Measurements from ENCODE around the gene UNK.

The UNK gene

GRCh38 chr17:75817571-75817970, 33.0 kb downstream of the UNK start:
- ChIA-PET POLR2A (interaction anchor here (1.0 to 1.6 kb wide), 3 partner anchors 8 to 38 kb away, joined by 3 to 8 read pairs (median 3); a partner anchor contains a TSS), CTCF (interaction anchor here (0.5 to 2.2 kb wide), 2 partner anchors 10 to 192 kb away, joined by 3 to 4 read pairs; no protein-coding TSS in a partner anchor)
- DNase-seq (ENCODE audit: extremely low spot score), result no peak
- TF ChIP-seq LEF1 (IDR thresholded peaks at IDR 0.05; ENCODE audit: borderline replicate concordance) (no peak), ARNT (IDR thresholded peaks at IDR 0.05) (no peak), NFRKB (IDR thresholded peaks at IDR 0.05) (no peak), L3MBTL2 (conservative IDR thresholded peaks at IDR 0.05) (no peak), FOXK2 (IDR thresholded peaks at IDR 0.05) (no peak), SUZ12 (IDR thresholded peaks at IDR 0.05) (no peak), HDGF (IDR thresholded peaks at IDR 0.05; ENCODE audit: borderline replicate concordance) (no peak), ZNF384 (IDR thresholded peaks at IDR 0.05) (no peak), FOXA1 (IDR thresholded peaks at IDR 0.05) (no peak), CTBP1 (IDR thresholded peaks at IDR 0.05; ENCODE audit: borderline replicate concordance) (no peak), FOXM1 (IDR thresholded peaks at IDR 0.05; ENCODE audit: borderline replicate concordance) (no peak), ELF4 (IDR thresholded peaks at IDR 0.05) (no peak)

DNA sequence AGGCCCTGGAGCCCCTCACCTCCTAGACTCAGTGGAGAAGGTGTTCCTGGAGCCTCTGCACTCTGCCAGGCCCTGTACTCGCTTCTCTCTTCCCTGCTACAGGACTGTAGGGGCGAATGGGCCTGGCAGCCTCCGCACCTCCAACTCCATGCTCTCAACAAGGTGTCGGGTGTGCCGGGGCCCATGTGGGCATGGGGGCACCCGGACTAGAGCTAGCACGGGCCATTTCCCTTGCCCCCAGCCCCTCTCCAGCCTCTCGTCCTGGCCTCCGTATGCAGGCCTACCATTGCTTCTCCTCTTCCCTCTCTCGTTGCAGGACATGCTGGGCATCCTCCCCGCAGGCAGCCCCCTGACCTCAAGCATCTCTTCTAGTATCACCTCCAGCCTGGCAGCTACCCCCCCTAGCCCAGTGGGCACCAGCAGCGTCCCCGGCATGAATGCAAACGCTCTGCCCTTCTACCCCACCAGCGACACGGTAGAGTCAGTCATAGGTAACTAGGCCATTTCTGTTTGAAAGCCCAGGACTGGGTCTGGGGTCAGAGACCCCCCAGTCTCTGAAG, 33.8 kb downstream of the UNK start:
- no peak for TF ChIP-seq ARNT (IDR thresholded peaks at IDR 0.05)
- no peak for TF ChIP-seq FOXA1 (IDR thresholded peaks at IDR 0.05)
- TF ChIP-seq SP1 (IDR thresholded peaks at IDR 0.05), result no peak
- no peak for TF ChIP-seq CTBP1 (IDR thresholded peaks at IDR 0.05; ENCODE audit: borderline replicate concordance)
- no peak for TF ChIP-seq FOXK2 (IDR thresholded peaks at IDR 0.05)
- no peak for TF ChIP-seq L3MBTL2 (conservative IDR thresholded peaks at IDR 0.05)
- no peak for TF ChIP-seq NFRKB (IDR thresholded peaks at IDR 0.05)
- TF ChIP-seq ELF4 (IDR thresholded peaks at IDR 0.05), result no peak
- no peak for TF ChIP-seq PKNOX1 (IDR thresholded peaks at IDR 0.05)
- TF ChIP-seq BHLHE40 (IDR thresholded peaks at IDR 0.05; ENCODE audit: borderline replicate concordance), result no peak
- no peak for TF ChIP-seq FOXM1 (IDR thresholded peaks at IDR 0.05; ENCODE audit: borderline replicate concordance)
- no peak for TF ChIP-seq ZNF384 (IDR thresholded peaks at IDR 0.05)
- no peak for TF ChIP-seq SUZ12 (IDR thresholded peaks at IDR 0.05)
- no peak for TF ChIP-seq HDGF (IDR thresholded peaks at IDR 0.05; ENCODE audit: borderline replicate concordance)
- ChIA-PET POLR2A (interaction anchor here (1.6 kb wide), 1 partner anchor 39 kb away, joined by 8 read pairs; a partner anchor contains a TSS), CTCF (interaction anchor here (2.2 kb wide), 1 partner anchor 9 kb away, joined by 4 read pairs; no protein-coding TSS in a partner anchor)
- no peak for DNase-seq (ENCODE audit: extremely low spot score)

GRCh38 chr17:75819116-75819515, 34.5 kb downstream of the UNK start:
- no peak for DNase-seq (ENCODE audit: extremely low spot score)
- CTCF ChIA-PET, result interaction anchor here (2.2 kb wide), 1 partner anchor 8 kb away, joined by 4 read pairs; no protein-coding TSS in a partner anchor
- no peak for TF ChIP-seq NFRKB (IDR thresholded peaks at IDR 0.05)
- TF ChIP-seq SP1 (IDR thresholded peaks at IDR 0.05), result no peak
- no peak for TF ChIP-seq FOXA1 (IDR thresholded peaks at IDR 0.05)
- TF ChIP-seq BHLHE40 (IDR thresholded peaks at IDR 0.05; ENCODE audit: borderline replicate concordance), result no peak
- TF ChIP-seq ARNT (IDR thresholded peaks at IDR 0.05), result no peak
- TF ChIP-seq LEF1 (IDR thresholded peaks at IDR 0.05; ENCODE audit: borderline replicate concordance), result no peak
- TF ChIP-seq TARDBP (IDR thresholded peaks at IDR 0.05), result no peak
- TF ChIP-seq FOXM1 (IDR thresholded peaks at IDR 0.05; ENCODE audit: borderline replicate concordance), result no peak
- no peak for TF ChIP-seq ELF4 (IDR thresholded peaks at IDR 0.05)
- no peak for TF ChIP-seq FOXK2 (IDR thresholded peaks at IDR 0.05)
- TF ChIP-seq ZNF384 (IDR thresholded peaks at IDR 0.05), result no peak
- no peak for TF ChIP-seq SUZ12 (IDR thresholded peaks at IDR 0.05)
- TF ChIP-seq PKNOX1 (IDR thresholded peaks at IDR 0.05), result no peak
- TF ChIP-seq CTBP1 (IDR thresholded peaks at IDR 0.05; ENCODE audit: borderline replicate concordance), result no peak
- TF ChIP-seq HDGF (IDR thresholded peaks at IDR 0.05; ENCODE audit: borderline replicate concordance), result no peak
- POLR2A ChIA-PET, result interaction anchor here (0.6 to 1.8 kb wide), 3 partner anchors 39 to 64 kb away, joined by 3 to 8 read pairs (median 7); a partner anchor contains a TSS

- ChIA-PET CTCF (interaction anchor here (2.2 kb wide), 1 partner anchor 8 kb away, joined by 4 read pairs; no protein-coding TSS in a partner anchor), POLR2A (interaction anchor here (0.6 to 1.8 kb wide), 2 partner anchors 40 to 63 kb away, joined by 3 to 7 read pairs; no protein-coding TSS in a partner anchor)
- TF ChIP-seq ELF4 (IDR thresholded peaks at IDR 0.05) (no peak), TARDBP (IDR thresholded peaks at IDR 0.05) (no peak)
- DNase-seq (ENCODE audit: extremely low spot score), result no peak
These were observed 35.1 kb downstream of the UNK start for GRCh38 chr17:75819678-75820077.

GRCh38 chr17:75820094-75821080, 35.8 kb downstream of the UNK start:
- ChIA-PET POLR2A (interaction anchor here (1.8 kb wide), 1 partner anchor 40 kb away, joined by 7 read pairs; no protein-coding TSS in a partner anchor), CTCF (no interaction called here)
- no peak for DNase-seq (ENCODE audit: extremely low spot score)
- TF ChIP-seq L3MBTL2 (conservative IDR thresholded peaks at IDR 0.05) (no peak), ARNT (IDR thresholded peaks at IDR 0.05) (no peak), CTBP1 (IDR thresholded peaks at IDR 0.05; ENCODE audit: borderline replicate concordance) (no peak), FOXA1 (IDR thresholded peaks at IDR 0.05) (no peak), PKNOX1 (IDR thresholded peaks at IDR 0.05) (no peak), SP1 (IDR thresholded peaks at IDR 0.05) (no peak), BHLHE40 (IDR thresholded peaks at IDR 0.05; ENCODE audit: borderline replicate concordance) (no peak), LEF1 (IDR thresholded peaks at IDR 0.05; ENCODE audit: borderline replicate concordance) (no peak), ZNF384 (IDR thresholded peaks at IDR 0.05) (no peak)

All from HEK293T (cell line).